Measurements from ENCODE around the gene WWOX. TPM values are rescaled to one million over a fixed set of nuclear protein-coding genes. Genes with fewer than 3 reads are reported as not detected.

Gene WWOX
- total RNA-seq, 1 donor from 2014 or later, result 43.2 TPM

DNA sequence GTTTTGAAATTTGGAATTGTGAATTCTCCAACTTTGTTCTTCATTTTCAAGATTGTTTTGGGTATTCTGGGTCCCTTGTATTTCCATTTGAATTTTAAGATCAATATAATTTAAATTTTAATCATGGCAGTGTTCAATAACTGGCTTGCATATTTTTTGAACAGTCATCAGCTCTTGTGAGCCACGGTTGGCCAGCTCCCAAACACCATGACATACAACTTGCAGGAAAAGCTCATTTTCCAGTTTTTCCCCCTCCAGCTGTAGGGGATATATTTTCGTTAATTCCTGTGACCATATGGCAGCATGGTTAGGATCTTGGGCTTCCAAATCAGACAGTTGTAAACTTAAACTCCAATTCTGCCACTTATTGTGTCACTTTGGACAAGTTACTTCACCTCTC is 690.1 kb downstream of the WWOX start:
- no peak for DNase-seq (ENCODE audit: low spot score, unreplicated experiment)
- TF ChIP-seq, protein P1, sequence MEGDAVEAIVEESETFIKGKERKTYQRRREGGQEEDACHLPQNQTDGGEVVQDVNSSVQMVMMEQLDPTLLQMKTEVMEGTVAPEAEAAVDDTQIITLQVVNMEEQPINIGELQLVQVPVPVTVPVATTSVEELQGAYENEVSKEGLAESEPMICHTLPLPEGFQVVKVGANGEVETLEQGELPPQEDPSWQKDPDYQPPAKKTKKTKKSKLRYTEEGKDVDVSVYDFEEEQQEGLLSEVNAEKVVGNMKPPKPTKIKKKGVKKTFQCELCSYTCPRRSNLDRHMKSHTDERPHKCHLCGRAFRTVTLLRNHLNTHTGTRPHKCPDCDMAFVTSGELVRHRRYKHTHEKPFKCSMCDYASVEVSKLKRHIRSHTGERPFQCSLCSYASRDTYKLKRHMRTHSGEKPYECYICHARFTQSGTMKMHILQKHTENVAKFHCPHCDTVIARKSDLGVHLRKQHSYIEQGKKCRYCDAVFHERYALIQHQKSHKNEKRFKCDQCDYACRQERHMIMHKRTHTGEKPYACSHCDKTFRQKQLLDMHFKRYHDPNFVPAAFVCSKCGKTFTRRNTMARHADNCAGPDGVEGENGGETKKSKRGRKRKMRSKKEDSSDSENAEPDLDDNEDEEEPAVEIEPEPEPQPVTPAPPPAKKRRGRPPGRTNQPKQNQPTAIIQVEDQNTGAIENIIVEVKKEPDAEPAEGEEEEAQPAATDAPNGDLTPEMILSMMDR (IDR thresholded peaks at IDR 0.05; ENCODE audit: unreplicated experiment), result no peak
- H3K9me3 Mint-ChIP-seq (ENCODE audit: low read depth), result no peaks in the 10 kb centered on the region
- H3K36me3 Mint-ChIP-seq (ENCODE audit: insufficient read depth), result no peaks in the 10 kb centered on the region
- H3K4me1 Mint-ChIP-seq (ENCODE audit: low read depth), result peaks cover 7% of the 10 kb centered on the region
- H3K4me3 Mint-ChIP-seq (ENCODE audit: low read depth), result no peak overlapping the region
- no peak overlapping the region for H3K27ac Mint-ChIP-seq
- no peaks in the 10 kb centered on the region for H3K27me3 Mint-ChIP-seq

- H3K36me3 Mint-ChIP-seq (ENCODE audit: insufficient read depth), result no peaks in the 10 kb centered on the region
- H3K9me3 Mint-ChIP-seq (ENCODE audit: low read depth), result no peaks in the 10 kb centered on the region
- H3K27me3 Mint-ChIP-seq, result no peaks in the 10 kb centered on the region
- H3K27ac Mint-ChIP-seq, result no peak overlapping the region
- H3K4me3 Mint-ChIP-seq (ENCODE audit: low read depth), result no peak overlapping the region
- TF ChIP-seq, protein P1 (IDR thresholded peaks at IDR 0.05; ENCODE audit: unreplicated experiment), result no peak
- no peak for DNase-seq (ENCODE audit: low spot score, unreplicated experiment)
- no peaks in the 10 kb centered on the region for H3K4me1 Mint-ChIP-seq (ENCODE audit: low read depth)
These were observed 691.6 kb downstream of the WWOX start for GRCh38 chr16:78791011-78791410.

DNA sequence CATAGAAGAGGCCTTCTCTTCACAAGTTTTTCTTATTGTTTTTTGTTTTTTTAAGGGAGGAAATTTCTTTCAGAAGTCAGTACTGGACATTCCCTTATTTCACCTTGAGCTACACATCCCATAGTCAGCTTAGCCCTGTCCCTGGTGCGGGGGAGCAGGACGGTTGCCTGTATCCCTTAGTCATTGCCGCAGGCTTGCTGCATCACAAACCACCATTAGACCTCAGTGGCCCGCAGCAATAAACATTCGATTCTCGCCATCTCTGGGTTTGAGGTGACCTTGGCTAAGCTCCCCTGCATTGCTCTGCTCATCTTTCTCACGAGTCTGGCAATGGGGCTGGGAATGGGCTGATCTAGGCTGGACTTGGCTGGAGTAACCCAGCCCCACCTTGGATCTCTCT is 692.5 kb downstream of the WWOX start:
- Mint-ChIP-seq H3K9me3 (ENCODE audit: low read depth) (no peaks in the 10 kb centered on the region), H3K27me3 (no peaks in the 10 kb centered on the region), H3K4me1 (ENCODE audit: low read depth) (no peaks in the 10 kb centered on the region), H3K36me3 (ENCODE audit: insufficient read depth) (no peaks in the 10 kb centered on the region), H3K27ac (no peak overlapping the region), H3K4me3 (ENCODE audit: low read depth) (no peak overlapping the region)
- DNase-seq (ENCODE audit: low spot score, unreplicated experiment), result no peak
- TF ChIP-seq, protein P1 (IDR thresholded peaks at IDR 0.05; ENCODE audit: unreplicated experiment), result no peak

- Mint-ChIP-seq H3K4me3 (ENCODE audit: low read depth) (no peak overlapping the region), H3K27me3 (no peaks in the 10 kb centered on the region), H3K4me1 (ENCODE audit: low read depth) (no peaks in the 10 kb centered on the region), H3K9me3 (ENCODE audit: low read depth) (no peaks in the 10 kb centered on the region), H3K27ac (no peak overlapping the region), H3K36me3 (ENCODE audit: insufficient read depth) (no peaks in the 10 kb centered on the region)
- DNase-seq (ENCODE audit: low spot score, unreplicated experiment), result no peak
- TF ChIP-seq, protein P1 (IDR thresholded peaks at IDR 0.05; ENCODE audit: unreplicated experiment), result no peak
These were observed 693.5 kb downstream of the WWOX start for GRCh38 chr16:78792952-78793351.

DNA sequence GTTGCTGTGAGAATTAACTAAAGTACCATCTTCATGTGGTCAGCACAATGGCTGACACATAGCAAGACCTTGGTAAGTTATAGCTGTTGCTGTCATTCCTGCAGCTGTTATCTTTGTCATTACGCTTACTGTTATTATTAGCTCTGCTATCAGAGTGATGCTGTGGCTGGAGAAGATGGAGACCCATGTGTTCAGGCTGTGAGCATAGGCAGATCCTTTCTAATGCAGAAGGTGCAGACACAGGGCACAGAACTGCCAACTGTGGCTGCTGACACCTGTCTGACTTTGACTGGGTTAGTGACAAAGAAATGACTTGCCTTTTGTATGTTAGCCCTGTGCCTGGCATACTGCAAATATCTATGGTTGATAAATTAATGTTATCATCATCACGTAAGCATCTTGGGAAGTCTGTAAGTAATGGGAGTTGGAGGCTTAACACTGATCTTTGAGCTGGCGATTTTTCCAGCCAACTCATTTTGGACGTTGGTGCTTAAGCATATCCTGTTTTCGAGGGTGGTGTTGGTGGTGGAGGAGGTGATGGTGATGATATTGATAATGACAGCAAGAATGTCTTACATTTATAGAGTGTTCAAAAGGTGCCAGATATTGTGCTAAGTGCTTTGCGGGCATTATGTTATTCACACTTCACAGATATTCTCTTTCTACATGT is 695.3 kb downstream of the WWOX start:
- Mint-ChIP-seq H3K36me3 (ENCODE audit: insufficient read depth) (no peaks in the 10 kb centered on the region), H3K4me1 (ENCODE audit: low read depth) (no peaks in the 10 kb centered on the region), H3K9me3 (ENCODE audit: low read depth) (no peaks in the 10 kb centered on the region), H3K27ac (no peak overlapping the region), H3K4me3 (ENCODE audit: low read depth) (no peak overlapping the region), H3K27me3 (no peaks in the 10 kb centered on the region)
- no peak for DNase-seq (ENCODE audit: low spot score, unreplicated experiment)
- TF ChIP-seq, protein P1 (IDR thresholded peaks at IDR 0.05; ENCODE audit: unreplicated experiment), result no peak
